Glomerular visceral epithelial cell (primary cell): ENCODE measurements around the gene COX19.

ENCODE experiments used
- DNase-seq: peaks from one replicate; pipeline ENCODE4 v3.0.0-alpha.2; 2016; ENCODE audit errors: extremely low spot score

COX19 gene, protein sequence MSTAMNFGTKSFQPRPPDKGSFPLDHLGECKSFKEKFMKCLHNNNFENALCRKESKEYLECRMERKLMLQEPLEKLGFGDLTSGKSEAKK

DNA sequence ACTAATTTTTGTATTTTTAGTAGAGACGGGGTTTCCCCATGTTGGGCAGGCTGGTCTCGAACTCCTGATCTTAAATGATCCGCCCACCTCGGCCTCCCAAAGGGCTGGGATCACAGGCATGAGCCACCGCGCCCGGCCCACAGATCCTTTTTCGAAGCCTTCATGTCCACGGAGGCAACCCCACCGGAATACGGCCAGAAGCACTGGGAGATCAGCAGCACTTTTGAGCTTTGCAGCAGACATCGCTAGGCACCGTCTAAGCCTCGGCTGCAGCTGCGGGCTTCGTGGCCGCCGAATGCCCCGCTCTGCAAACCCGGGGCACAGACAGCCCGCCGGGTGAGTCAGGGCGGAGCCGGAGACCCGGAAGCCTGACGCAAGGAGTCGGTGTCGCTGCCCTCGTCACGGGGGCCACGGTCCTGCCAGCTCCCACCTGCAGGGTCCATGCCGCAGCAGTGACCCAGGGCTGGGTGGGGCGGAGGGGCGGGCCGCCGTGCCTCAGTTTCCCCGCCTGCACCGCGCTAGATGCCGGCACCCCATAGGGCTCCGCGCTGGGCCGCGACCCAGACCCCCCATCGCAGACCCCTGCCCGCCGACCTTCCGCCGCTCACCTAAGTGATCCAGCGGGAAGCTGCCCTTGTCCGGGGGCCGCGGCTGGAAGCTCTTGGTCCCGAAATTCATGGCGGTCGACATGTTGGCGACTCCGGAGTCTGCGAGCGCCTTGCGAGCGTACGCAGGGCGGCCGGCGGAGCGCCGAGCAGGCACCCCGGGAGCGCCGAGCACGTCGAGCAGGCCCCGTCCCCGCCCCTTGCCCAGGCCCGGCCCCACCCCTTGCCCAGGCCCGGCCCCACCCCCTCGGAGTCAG is at the start of gene COX19:
COX19 (minus strand) TSS at position 730 of the 862 bp plus-strand sequence; CDS start at position 690, 40 bp downstream.
- peak; percentile 88 for DNase-seq

DNA sequence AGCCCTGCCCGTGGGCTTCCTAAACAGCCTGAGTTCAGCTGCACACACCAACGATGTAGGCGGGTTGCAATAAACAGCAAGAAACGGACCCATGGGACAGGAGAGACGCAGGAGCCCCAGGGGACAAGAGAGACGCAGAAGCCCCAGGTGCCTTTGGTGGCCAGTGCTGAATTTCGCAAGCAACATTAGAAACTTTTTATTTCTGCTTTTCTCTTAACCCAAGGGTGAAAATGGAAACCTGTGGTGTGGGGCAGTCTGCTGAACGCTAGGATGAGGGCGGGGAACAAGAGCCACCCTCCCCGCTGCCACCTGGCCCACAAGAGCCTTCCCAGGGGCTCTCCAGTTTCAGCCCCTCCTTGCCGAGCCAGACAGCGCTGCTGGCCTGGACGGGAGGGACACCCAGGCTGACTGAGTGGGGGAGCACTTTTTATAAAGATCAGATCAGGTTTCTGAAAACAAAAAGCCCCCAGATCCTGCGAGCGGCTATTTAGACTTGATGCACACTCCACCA is 49.0 kb upstream of the COX19 start:
- DNase-seq: no peak

DNA sequence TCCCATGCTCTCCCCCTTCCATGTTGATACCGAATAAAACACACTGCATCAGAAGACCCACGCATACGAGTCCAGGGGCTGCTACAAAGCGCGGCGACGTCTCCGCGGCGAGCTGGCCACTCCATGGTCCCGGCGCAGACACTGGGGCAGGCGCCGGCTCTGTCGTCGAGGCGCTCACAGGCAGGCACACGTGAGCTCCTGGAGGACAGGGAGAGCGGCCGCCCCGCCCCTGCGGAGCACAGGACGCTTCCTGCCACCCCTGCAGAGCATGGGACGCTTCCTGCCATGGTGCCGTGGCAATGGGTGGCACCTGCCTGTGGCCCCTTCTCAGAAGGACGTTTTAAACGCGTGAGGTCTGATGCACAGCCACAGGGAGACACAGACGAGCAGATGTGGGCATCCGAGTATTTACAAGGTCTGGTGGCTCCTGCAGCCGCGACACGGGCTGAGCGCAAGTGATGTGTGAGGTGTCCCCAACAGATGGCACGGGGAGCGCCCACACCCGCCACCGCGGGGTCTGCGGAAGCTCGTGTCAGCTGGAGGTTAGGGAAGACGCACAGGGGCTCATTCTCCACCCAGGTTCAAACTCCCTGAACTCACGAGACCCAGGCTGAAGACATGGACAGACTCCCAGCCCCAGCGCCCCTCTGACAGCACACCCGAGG is 47.6 kb upstream of the COX19 start:
- no peak for DNase-seq

DNA sequence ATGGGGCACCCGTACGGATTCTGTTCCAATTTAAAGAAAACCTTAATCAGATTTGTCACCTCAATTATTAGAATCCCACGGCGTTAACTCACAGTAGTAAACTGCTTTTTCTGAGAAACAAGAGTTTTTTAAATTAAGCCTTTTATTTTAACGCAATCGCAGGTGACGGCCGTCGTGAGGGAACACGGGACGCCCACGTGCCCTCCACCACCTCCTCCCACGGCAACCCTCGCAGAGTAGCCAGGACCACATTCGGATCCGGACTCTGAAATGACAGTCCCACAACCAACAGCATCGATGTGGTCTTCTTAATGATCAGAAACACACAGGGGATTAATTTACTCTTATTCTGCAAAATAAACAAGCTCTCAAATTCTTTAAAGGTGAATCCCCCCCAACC is 47.0 kb upstream of the COX19 start:
- DNase-seq: no peak

- DNase-seq: no peak
Measured at GRCh38 chr7:1021931-1022330, 46.6 kb upstream of the COX19 start.

GRCh38 chr7:1021366-1021765 is 46.0 kb upstream of the COX19 start:
- DNase-seq: no peak

DNA sequence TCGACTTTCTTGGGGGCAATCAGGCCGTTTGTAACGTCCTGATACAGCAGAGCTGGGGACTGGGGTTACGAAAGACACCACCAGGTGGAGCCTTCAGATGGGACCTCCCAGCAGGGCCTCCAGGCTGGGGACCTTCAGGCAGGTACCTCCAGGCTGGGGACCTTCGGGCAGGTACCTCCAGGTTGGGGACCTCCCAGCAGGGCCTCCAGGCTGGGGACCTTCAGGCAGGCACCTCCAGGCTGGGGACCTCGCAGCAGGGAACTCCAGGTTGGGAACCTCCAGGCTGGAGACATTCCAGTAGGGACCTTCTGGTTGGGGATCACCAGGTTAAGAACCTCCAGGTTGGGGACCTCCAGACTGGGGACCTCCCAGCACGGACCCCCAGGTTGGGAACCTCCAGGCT is 45.5 kb upstream of the COX19 start:
- no peak for DNase-seq

GRCh38 chr7:1019789-1020610 is 44.7 kb upstream of the COX19 start:
- DNase-seq: no peak

DNA sequence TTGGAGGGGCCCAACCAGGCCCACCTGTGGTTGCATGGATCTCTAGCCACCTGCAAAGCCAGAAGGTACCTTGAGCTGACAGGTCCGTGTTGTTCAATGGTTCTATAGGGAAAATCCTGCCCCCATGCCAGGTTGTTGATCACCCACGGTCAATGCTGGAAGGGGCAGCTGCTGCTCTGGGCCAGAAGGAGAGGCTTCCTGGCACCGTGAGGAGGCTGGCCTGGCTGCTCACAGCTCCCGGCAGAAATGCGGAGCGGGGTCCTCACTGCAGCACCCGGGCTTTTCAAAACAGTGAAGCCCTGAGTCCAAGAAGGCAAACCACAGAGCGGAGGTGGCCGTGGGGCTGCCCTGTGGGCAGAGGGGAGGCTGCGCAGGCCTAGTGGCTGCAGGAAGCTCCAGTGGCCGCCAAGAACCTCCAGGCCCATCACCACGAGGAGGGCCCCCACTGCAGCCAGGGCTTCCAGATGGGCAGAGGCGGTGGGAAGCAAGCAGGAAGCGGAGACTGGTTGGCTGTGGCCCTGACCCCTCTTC is 44.0 kb upstream of the COX19 start:
- no peak for DNase-seq

GRCh38 chr7:1018334-1018695 is 43.0 kb upstream of the COX19 start:
- DNase-seq: no peak

GRCh38 chr7:1017586-1018333 is 42.4 kb upstream of the COX19 start:
- DNase-seq: no peak

GRCh38 chr7:1016577-1017531 is 41.5 kb upstream of the COX19 start:
- DNase-seq: no peak

GRCh38 chr7:1015196-1016121 is 40.1 kb upstream of the COX19 start:
- no peak for DNase-seq

- no peak for DNase-seq
Measured at GRCh38 chr7:1014681-1015080, 39.3 kb upstream of the COX19 start.

DNA sequence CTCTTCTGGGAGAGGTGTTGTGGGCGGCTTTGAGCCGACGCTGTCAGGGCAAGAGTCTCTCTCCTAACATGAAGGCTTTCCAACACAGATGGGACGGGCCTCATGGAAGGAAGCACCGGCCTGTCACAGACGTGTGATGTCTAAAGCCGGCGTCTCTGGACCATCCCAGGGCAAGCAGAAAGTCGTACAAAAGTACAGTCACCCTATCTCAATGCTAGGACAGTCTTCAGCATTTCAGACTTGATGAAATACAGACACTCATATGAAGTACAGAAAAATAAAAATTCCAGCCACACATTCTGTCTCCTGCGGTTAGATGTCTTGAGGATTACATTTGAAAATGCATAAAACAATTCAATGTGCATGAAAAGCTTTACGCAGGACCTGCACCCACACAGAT is 38.2 kb upstream of the COX19 start:
- DNase-seq: no peak

- no peak for DNase-seq
Measured at GRCh38 chr7:1012716-1013095, 37.4 kb upstream of the COX19 start.

- DNase-seq: no peak
Measured at GRCh38 chr7:1012004-1012715, 36.8 kb upstream of the COX19 start.
